HuH-7 (cell line): ENCODE measurements around the gene SDK1.
"Not testable (repeated sequence)": the region's sequence is repeated elsewhere in the genome, so short reads cannot be mapped to it uniquely, and the experiment has no call there.

Source experiments
- DNase-seq: peaks from one replicate; pipeline ENCODE4 v3.0.0; 2011; ENCODE audit warnings: low spot score

Gene SDK1

DNA sequence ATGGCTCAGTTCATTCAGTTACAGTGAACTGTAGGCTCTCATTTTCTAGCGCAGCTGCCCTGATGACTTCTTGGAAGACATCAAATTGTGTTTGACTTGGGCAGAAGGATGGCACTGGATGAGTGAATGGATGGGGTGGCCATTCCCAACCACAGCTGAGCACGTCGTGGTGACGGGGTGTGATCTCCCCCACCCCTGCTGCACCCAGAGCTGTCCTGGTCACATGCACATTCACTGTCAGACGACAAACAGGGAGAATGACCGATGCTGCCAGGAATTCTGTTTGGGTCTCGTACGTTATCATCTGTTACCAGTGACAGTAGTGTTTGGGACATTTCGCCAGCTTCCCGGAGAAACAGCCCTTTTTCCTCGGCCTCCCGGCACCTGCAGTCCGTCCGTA, 623.2 kb downstream of the SDK1 start:
- DNase-seq: no peak

- DNase-seq: no peak
These were observed 626.5 kb downstream of the SDK1 start for GRCh38 chr7:3927446-3928110.

- DNase-seq: no peak
These were observed 627.9 kb downstream of the SDK1 start for GRCh38 chr7:3928727-3929515.

DNA sequence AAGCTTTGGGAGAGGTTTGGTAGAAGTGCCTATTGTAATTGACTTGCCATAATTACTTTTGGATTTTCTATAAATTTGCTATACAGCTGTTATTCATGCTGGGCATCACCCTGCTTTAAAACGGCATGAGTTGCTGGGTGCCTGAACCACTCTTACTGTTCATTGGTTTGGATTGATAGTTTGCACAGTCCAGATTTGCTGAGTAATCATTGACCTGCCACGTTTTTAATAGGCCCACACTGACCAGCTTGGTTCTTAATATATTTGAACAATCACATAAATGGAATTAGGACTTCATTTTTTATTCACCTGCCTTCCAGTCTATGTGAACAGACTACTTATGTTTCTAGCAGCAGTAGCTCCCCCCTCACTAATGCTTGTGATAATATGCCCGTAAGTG, 630.8 kb downstream of the SDK1 start:
- no peak for DNase-seq

DNA sequence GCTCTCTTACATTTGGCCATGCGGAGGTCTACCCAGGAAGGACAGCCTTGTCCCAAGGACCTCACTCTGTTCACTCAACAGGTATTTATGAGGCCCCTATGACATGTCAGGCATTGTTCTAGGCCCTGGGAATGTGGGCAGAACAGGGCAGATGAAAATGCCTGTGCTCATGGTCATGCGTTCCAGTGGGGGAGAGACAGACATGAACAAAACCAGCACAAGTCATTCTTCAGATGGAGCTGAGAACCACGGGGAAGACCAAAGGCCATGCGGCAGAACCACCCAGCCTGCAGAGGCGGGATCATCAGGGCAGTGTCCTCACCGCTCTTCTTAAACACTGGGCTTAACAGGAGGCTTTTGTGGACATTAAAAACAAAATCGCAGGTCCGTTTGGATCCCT, 636.1 kb downstream of the SDK1 start:
- DNase-seq: no peak

DNA sequence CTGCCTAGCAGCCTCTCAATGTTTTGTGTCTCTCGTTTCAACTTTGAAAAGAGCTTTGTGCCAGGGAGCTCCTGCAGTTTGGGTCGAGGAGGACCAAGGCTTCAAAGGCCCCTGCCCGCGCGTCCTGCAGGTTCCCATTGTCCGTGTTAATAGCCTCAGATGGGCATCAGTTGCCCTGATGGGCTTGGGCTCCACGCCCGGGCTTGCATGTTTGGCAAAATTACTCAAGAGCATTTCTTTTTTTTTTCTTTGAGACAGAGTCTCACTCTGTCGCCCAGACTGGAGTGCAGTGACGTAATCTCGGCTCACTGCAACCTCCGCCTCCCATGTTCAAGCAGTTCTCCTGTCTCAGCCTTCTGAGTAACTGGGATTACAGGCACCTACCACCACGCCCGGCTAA, 636.6 kb downstream of the SDK1 start:
- no peak for DNase-seq

DNA sequence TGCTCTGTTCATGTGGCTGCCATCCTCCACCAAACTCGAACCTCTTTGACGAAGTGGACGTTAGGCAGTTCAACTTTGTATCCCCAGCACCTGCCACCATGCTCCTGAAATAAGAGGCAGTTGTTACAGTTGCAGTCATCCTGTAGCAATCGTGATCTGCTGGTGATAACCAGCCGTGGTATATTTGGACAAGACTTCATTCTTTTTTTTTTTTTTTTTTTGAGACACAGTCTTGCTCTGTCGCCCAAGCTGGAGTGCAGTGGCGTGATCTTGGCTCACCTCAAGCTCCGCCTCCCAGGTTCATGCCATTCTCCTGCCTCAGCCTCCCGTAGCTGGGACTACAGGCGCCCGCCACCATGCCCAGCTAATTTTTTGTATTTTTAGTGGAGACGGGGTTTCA, 640.7 kb downstream of the SDK1 start:
- not testable (repeated sequence) for DNase-seq

- DNase-seq: no peak
These were observed 641.2 kb downstream of the SDK1 start for GRCh38 chr7:3942276-3942675.

GRCh38 chr7:3942816-3943745, 642.0 kb downstream of the SDK1 start:
- DNase-seq: no peak

GRCh38 chr7:3943779-3944520, 642.9 kb downstream of the SDK1 start:
- DNase-seq: no peak

DNA sequence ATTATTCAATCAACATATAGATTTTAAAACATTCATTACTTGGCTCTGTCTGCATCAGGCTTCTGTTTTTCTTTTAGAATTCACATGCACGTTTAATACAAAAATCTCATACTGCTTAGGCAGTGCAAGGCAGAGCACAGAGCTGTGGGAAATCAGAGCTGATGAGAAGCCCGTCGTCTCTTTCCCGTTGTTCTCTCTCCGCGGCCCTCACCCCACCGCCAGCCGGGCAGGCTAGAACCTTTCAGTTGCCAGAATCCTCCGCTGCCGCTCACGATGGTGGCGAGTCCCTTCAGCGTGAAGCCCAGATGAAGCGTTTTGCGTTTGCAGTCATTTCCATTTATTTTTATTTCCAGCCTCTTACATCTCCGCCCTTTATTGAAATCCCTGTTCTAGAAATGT, 648.2 kb downstream of the SDK1 start:
- no peak for DNase-seq

DNA sequence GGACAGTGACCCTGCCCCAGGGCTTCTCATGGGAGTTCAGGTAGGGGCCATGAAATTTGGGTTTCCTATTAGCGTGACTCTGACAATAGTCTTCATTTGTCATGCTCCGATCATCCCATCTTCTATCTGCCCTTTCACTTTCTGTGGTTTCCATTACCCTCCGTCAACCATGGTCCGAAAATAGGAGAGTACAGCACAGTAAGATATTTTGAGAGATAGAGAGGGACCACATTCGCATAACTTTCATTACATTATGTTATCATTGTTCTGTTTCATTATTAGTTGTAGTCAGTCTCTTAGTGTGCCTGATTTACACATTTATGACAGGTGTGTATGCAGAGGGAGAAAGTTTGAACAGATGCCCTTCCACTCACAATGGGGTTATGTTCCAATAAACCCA, 649.2 kb downstream of the SDK1 start:
- DNase-seq: no peak

DNA sequence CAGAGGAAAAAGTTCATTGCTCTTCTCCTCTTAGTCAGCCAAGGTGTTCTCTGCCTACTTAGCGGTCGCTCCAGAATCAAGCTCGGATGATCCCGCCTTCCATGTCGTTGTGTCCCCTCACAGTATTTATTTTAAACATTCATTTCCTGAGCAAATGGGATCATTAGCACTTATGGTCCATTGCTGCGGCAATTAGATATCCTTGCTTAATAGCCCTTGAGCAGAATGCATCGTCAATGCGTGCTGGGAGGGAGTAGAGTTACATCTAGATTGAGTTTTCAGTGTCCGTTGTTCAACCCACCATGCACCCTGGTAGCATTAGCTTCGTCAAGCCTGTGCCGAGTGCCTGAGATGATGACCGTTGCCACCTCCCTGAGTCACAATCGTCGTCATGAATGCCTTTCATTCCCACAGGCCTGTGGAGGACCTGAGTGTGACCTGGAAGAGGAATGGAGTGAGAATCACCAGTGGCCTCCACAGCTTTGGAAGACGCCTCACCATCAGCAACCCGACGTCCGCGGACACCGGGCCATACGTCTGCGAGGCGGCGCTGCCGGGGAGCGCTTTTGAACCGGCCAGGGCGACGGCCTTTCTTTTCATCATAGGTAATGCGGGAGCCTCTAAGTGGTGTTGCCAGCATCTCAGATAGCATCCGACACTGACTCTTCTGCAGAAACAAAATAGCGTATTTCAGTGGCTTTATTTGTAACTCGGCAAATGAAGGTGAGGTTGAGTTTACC, 650.4 kb downstream of the SDK1 start:
- DNase-seq: no peak

GRCh38 chr7:3953133-3953532, 652.1 kb downstream of the SDK1 start:
- no peak for DNase-seq

- DNase-seq: no peak
These were observed 652.9 kb downstream of the SDK1 start for GRCh38 chr7:3953946-3954345.

DNA sequence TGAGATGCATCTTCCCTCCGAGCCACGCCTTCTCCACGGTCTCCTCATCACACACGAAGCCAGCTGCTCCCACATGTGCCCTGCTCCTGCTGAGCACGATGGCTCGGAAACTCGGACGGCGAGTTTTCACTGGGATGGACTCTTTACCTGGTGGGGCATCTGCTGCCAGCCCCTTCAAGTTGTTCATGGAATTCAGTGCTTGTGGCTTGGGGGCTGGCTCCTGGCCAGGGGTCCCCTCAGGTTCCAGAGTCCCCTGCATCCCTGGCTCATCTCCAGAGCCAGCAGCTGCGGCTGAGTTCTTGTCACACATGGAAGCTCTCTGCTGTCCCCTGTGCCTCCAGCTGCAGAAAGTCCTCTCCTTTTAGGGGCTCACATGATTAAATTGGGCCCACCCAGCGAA, 654.0 kb downstream of the SDK1 start:
- DNase-seq: no peak

DNA sequence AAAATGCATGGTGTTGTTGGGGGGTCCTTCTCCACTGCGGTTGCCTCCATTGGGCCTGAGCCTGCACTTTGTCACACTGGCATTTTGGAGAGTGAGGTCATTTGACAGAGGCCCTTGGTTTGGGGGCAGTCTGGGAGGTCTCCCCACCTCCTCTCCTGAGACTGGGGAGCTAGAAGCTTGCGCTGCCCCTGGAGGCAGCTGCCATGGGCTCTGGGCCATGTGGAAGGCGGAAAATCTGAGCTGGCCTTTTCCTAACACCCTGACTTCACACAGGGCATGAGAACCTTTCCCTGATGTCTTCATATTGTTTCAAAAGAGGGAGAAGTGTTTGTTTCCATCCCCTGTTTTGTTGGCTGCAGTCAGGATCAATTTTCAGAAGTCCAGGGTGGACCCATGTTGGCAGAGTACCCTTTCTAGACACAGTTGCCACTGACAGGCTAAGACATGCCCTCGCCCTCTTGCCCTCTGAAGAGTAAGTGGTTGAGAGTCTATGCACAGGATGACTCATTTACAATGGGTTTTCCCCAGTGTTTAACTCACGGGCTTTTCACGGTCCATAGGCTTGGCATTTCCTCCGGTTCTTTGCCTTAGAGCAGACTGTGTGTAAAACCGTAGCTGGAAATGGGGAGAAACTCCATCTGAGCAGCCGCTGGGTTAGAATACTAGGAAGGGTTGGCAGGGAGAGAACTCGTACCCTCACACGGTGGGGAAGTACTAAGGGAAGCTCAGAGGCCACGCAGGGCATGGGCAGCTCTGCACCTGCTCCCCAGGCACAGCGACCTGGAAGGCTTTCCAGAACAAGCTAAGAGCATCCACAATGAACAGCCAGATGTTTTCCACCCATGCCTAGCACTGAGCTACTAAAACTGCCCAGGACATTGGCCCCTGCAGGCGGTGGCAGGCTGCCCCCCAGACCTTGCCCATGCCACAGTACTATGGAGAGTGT, 655.0 kb downstream of the SDK1 start:
- no peak for DNase-seq

GRCh38 chr7:3956949-3957348, 655.9 kb downstream of the SDK1 start:
- no peak for DNase-seq

- no peak for DNase-seq
These were observed 656.5 kb downstream of the SDK1 start for GRCh38 chr7:3957472-3958108.

GRCh38 chr7:3958109-3958483, 657.0 kb downstream of the SDK1 start:
- no peak for DNase-seq
